Lower leg skin (tissue), 4 donors: ENCODE measurements around the gene ATP6V0A1. TPM values are rescaled to one million over a fixed set of nuclear protein-coding genes. Genes with fewer than 3 reads are reported as not detected.

Experiments
- DNase-seq, 2 donors: peaks; one replicate each; pipeline ENCODE4 v3.0.0-alpha.2; 2019; ENCODE audit warnings: low spot score in 2 of 2
- H3K4me3 ChIP-seq: fragments of 200-600 bp; sonication (generic); 2 replicates; pipeline ENCODE4 v1.5.1; 2017; ENCODE audit warnings: mild to moderate bottlenecking, low read depth; ENCODE audit not compliant: poor library complexity, severe bottlenecking
- CTCF ChIP-seq, 3 donors: fragments of 450-650 bp; IDR thresholded peaks; one replicate each; pipeline ENCODE4 v1.5.1; 2016; ENCODE audit warnings: antibody characterized with exemption in 3 of 3, mild to moderate bottlenecking in 3 of 3, moderate library complexity in 2 of 3
- POLR2A ChIP-seq, 2 donors: fragments of 450-650 bp; IDR thresholded peaks; one replicate each; pipeline ENCODE4 v1.6.1; 2016 to 2017; ENCODE audit warnings: antibody characterized with exemption in 2 of 2, mild to moderate bottlenecking in 1 of 2, moderate library complexity in 1 of 2
- WGBS, 2 donors: methylation state at CpG; one replicate each; pipeline ENCODE4 v1.1.5; 2018; 5-methylcytosine and 5-hydroxymethylcytosine counted together
- intact Hi-C: fragments of 100-400 bp; cut with DNase I; formaldehyde crosslinking; loops from one replicate; pipeline ENCODE4 v1.15.0; 2023; ENCODE audit warnings: low total_unique reads
- total RNA-seq, 4 donors: library from RNA; depleted of rRNA; stranded (reverse); fragments of >200 nt; gene quantifications; one replicate each; pipeline ENCODE4 v1.1.0, GENCODE V29; 2016

The ATP6V0A1 gene
- total RNA-seq, 4 donors from 2014 or later: 87.6 to 95.3 (median 91.3) TPM

- no peak for DNase-seq
- 79 to 81% methylated on average over 9 of the region's 9 CpGs for WGBS, 2 donors
- no peak overlapping the region for H3K4me3 ChIP-seq
- intact Hi-C loops: loop anchor here (10.0 kb wide), 1 partner anchor 47 kb away; no protein-coding TSS in a partner anchor
- no peak for TF ChIP-seq CTCF (IDR thresholded peaks at IDR 0.05)
- TF ChIP-seq POLR2A (IDR thresholded peaks at IDR 0.05): no peak
These were observed 53.6 kb downstream of the ATP6V0A1 start for GRCh38 chr17:42512246-42512645.

- DNase-seq: no peak
- TF ChIP-seq CTCF (IDR thresholded peaks at IDR 0.05) (no peak), POLR2A (IDR thresholded peaks at IDR 0.05) (no peak)
- H3K4me3 ChIP-seq: no peak overlapping the region
- intact Hi-C loops: loop anchor here (10.0 kb wide), 1 partner anchor 48 kb away; no protein-coding TSS in a partner anchor
- WGBS, 2 donors: 73 to 75% methylated on average over 6 of the region's 6 CpGs
These were observed 54.1 kb downstream of the ATP6V0A1 start for GRCh38 chr17:42512733-42513251.

- TF ChIP-seq POLR2A (IDR thresholded peaks at IDR 0.05) (no peak), CTCF (IDR thresholded peaks at IDR 0.05) (no peak)
- no peak for DNase-seq
- 92 to 95% methylated on average over 11 of the region's 11 CpGs for WGBS, 2 donors
- intact Hi-C loops: loop anchor here (10.0 kb wide), 1 partner anchor 49 kb away; no protein-coding TSS in a partner anchor
- no peak overlapping the region for H3K4me3 ChIP-seq
These were observed 55.0 kb downstream of the ATP6V0A1 start for GRCh38 chr17:42513686-42514085.

- no peak overlapping the region for H3K4me3 ChIP-seq
- 94 to 98% methylated on average over 5 to 11 of the region's 11 CpGs for WGBS, 2 donors
- DNase-seq: no peak
- intact Hi-C loops: loop anchor here (10.0 kb wide), 1 partner anchor 49 kb away; no protein-coding TSS in a partner anchor
- no peak for TF ChIP-seq CTCF (IDR thresholded peaks at IDR 0.05)
- no peak for TF ChIP-seq POLR2A (IDR thresholded peaks at IDR 0.05)
These were observed 55.6 kb downstream of the ATP6V0A1 start for GRCh38 chr17:42514279-42514678.

- no peak for TF ChIP-seq POLR2A (IDR thresholded peaks at IDR 0.05)
- no peak for DNase-seq
- 84 to 88% methylated on average over 8 of the region's 8 CpGs for WGBS, 2 donors
- H3K4me3 ChIP-seq: no peak overlapping the region
- intact Hi-C loops: loop anchor here (5.0 to 10.0 kb wide), 2 partner anchors 50 to 193 kb away; no protein-coding TSS in a partner anchor
These were observed 56.2 kb downstream of the ATP6V0A1 start for GRCh38 chr17:42514867-42515266.

- WGBS, 2 donors: 3 to 4% methylated on average over 9 of the region's 9 CpGs
- peak in 1 of 3 donors; percentile 95 for TF ChIP-seq CTCF (IDR thresholded peaks at IDR 0.05)
- TF ChIP-seq POLR2A (IDR thresholded peaks at IDR 0.05): no peak
- peak; percentile 88 to 98 for DNase-seq
- H3K4me3 ChIP-seq: no peak overlapping the region
- intact Hi-C loops: loop anchor here (5.0 to 10.0 kb wide), 2 partner anchors 53 to 195 kb away; no protein-coding TSS in a partner anchor
These were observed 58.8 kb downstream of the ATP6V0A1 start for GRCh38 chr17:42517516-42517915.
